WTC11 (cell line): Measurements from ENCODE around the gene HSD11B1L. TPM values are rescaled to one million over a fixed set of nuclear protein-coding genes. Genes with fewer than 3 reads are reported as not detected.

Experiments
- ATAC-seq: fragments of 200-7000 bp; cut with Tn5 transposase; 2 replicates; pipeline ENCODE4 v1.10.0; 2021; ENCODE audit warnings: mild to moderate bottlenecking, moderate library complexity
- CTCF ChIA-PET: fragments of 300-600 bp; sonication (Branson Sonifier 250); formaldehyde crosslinking; loops from one replicate; lab custom pipeline; 2021; ENCODE audit warnings: antibody characterized with exemption; lab: Charles Lee
- POLR2A ChIA-PET: fragments of 350-600 bp; sonication (Branson Sonifier 250); formaldehyde crosslinking; loops from one replicate; lab custom pipeline; 2021; ENCODE audit warnings: antibody characterized with exemption; lab: Charles Lee
- DNase-seq: peaks from one replicate; pipeline ENCODE4 v3.0.0; 2021; ENCODE audit warnings: low spot score
- H3K27ac Mint-ChIP-seq: 2 replicates; pipeline ENCODE4 v1.8.0; 2021; ENCODE audit warnings: mixed read lengths
- H3K27me3 Mint-ChIP-seq: 2 replicates; pipeline ENCODE4 v1.8.0; 2021; ENCODE audit warnings: low read depth, mild to moderate bottlenecking, moderate library complexity, mixed read lengths
- H3K36me3 Mint-ChIP-seq: 2 replicates; pipeline ENCODE4 v1.8.0; 2021; ENCODE audit warnings: mixed read lengths
- H3K4me1 Mint-ChIP-seq: 2 replicates; pipeline ENCODE4 v1.8.0; 2022; ENCODE audit warnings: mixed read lengths
- H3K4me3 Mint-ChIP-seq: 2 replicates; pipeline ENCODE4 v1.8.0; 2021; ENCODE audit warnings: mild to moderate bottlenecking, moderate library complexity, mixed read lengths
- H3K9me3 Mint-ChIP-seq: 2 replicates; pipeline ENCODE4 v1.8.0; 2021; ENCODE audit warnings: mixed read lengths
- ATF1 ChIP-seq: sonication (generic); formaldehyde crosslinking; IDR thresholded peaks from 2 replicates; pipeline ENCODE4 v1.8.1; 2023; ENCODE audit warnings: mild to moderate bottlenecking, moderate library complexity, missing genetic modification reagents
- CDX4 ChIP-seq: fragments of 250-450 bp; sonication (Bioruptor Pico); IDR thresholded peaks from 2 replicates; pipeline ENCODE4 v1.9.0; 2021; ENCODE audit warnings: moderate library complexity, mild to moderate bottlenecking, inconsistent platforms, borderline replicate concordance
- CREM ChIP-seq: sonication (generic); formaldehyde crosslinking; IDR thresholded peaks from 2 replicates; pipeline ENCODE4 v1.8.1; 2022; ENCODE audit warnings: mild to moderate bottlenecking, missing genetic modification reagents, moderate library complexity
- E2F5 ChIP-seq: sonication (generic); formaldehyde crosslinking; IDR thresholded peaks from 2 replicates; pipeline ENCODE4 v1.8.1; 2022; ENCODE audit warnings: mild to moderate bottlenecking, moderate library complexity, missing genetic modification reagents
- ELF4 ChIP-seq: sonication (generic); formaldehyde crosslinking; IDR thresholded peaks from 2 replicates; pipeline ENCODE4 v1.8.1; 2022; ENCODE audit warnings: low read depth, mild to moderate bottlenecking, moderate library complexity, missing genetic modification reagents
- ERG ChIP-seq: fragments of 250-450 bp; sonication (Bioruptor Pico); IDR thresholded peaks from 2 replicates; pipeline ENCODE4 v1.8.0; 2021; ENCODE audit warnings: mild to moderate bottlenecking
- GABPB1 ChIP-seq: sonication (generic); formaldehyde crosslinking; IDR thresholded peaks from 2 replicates; pipeline ENCODE4 v1.8.1; 2023; ENCODE audit warnings: mild to moderate bottlenecking, missing genetic modification reagents
- MYBL2 ChIP-seq: sonication (generic); formaldehyde crosslinking; IDR thresholded peaks from 2 replicates; pipeline ENCODE4 v1.8.1; 2023; ENCODE audit warnings: mild to moderate bottlenecking, moderate library complexity, missing genetic modification reagents
- PRRX2 ChIP-seq: fragments of 250-450 bp; sonication (Bioruptor Pico); IDR thresholded peaks from 2 replicates; pipeline ENCODE4 v1.8.0; 2021; ENCODE audit warnings: mild to moderate bottlenecking
- SP1 ChIP-seq: sonication (generic); formaldehyde crosslinking; conservative IDR thresholded peaks from 2 replicates; pipeline ENCODE4 v1.8.1; 2022; ENCODE audit warnings: missing genetic modification reagents
- TCF7 ChIP-seq: sonication (generic); formaldehyde crosslinking; IDR thresholded peaks from 2 replicates; pipeline ENCODE4 v1.8.0; 2022; ENCODE audit warnings: mild to moderate bottlenecking, low read depth, missing genetic modification reagents, moderate library complexity
- TEAD1 ChIP-seq: sonication (generic); formaldehyde crosslinking; IDR thresholded peaks from 2 replicates; pipeline ENCODE4 v1.8.0; 2022; ENCODE audit warnings: mild to moderate bottlenecking, missing genetic modification reagents
- TEAD4 ChIP-seq: sonication (generic); formaldehyde crosslinking; IDR thresholded peaks from 2 replicates; pipeline ENCODE4 v1.8.0; 2022; ENCODE audit warnings: mild to moderate bottlenecking, missing genetic modification reagents
- ZNF232 ChIP-seq: sonication (generic); formaldehyde crosslinking; IDR thresholded peaks from 2 replicates; pipeline ENCODE4 v1.8.0; 2022; ENCODE audit warnings: mild to moderate bottlenecking, missing genetic modification reagents
- ZNF263 ChIP-seq: sonication (generic); formaldehyde crosslinking; IDR thresholded peaks from 2 replicates; pipeline ENCODE4 v1.8.1; 2022; ENCODE audit warnings: low read depth, mild to moderate bottlenecking, moderate library complexity, missing genetic modification reagents
- ZNF396 ChIP-seq: fragments of 250-450 bp; sonication (Bioruptor Pico); IDR thresholded peaks from 2 replicates; pipeline ENCODE4 v1.8.0; 2021; ENCODE audit warnings: mild to moderate bottlenecking, moderate library complexity, borderline replicate concordance
- ZNF416 ChIP-seq: fragments of 250-450 bp; sonication (Bioruptor Pico); IDR thresholded peaks from 2 replicates; pipeline ENCODE4 v1.9.0; 2021; ENCODE audit warnings: mild to moderate bottlenecking, inconsistent platforms
- ZNF423 ChIP-seq: fragments of 250-450 bp; sonication (Bioruptor Pico); IDR thresholded peaks from 2 replicates; pipeline ENCODE4 v2.1.2; 2022; ENCODE audit warnings: mild to moderate bottlenecking, moderate library complexity
- total RNA-seq: library from RNA; stranded (reverse); gene quantifications from 3 replicates; pipeline ENCODE4 v1.2.3, GENCODE V29; 2021
- TF ChIP-seq, protein P1 (sequence below): sonication (generic); formaldehyde crosslinking; IDR thresholded peaks from 2 replicates; pipeline ENCODE4 v1.8.1; 2023; ENCODE audit warnings: mild to moderate bottlenecking, missing genetic modification reagents, moderate library complexity
- TF ChIP-seq, protein P2 (sequence below): fragments of 200-600 bp; IDR thresholded peaks from 2 replicates; pipeline ENCODE4 v1.8.0; 2022; ENCODE audit warnings: antibody characterized with exemption
- TF ChIP-seq, protein P3 (sequence below): sonication (generic); formaldehyde crosslinking; IDR thresholded peaks from 2 replicates; pipeline ENCODE4 v1.8.1; 2023; ENCODE audit warnings: mild to moderate bottlenecking, moderate library complexity, missing genetic modification reagents
- TF ChIP-seq, protein P4 (sequence below): fragments of 250-450 bp; sonication (Bioruptor Pico); IDR thresholded peaks from 2 replicates; pipeline ENCODE4 v1.9.0; 2021; ENCODE audit warnings: mild to moderate bottlenecking
- TF ChIP-seq, protein P5 (sequence below): sonication (generic); formaldehyde crosslinking; IDR thresholded peaks from 2 replicates; pipeline ENCODE4 v1.8.1; 2023; ENCODE audit warnings: mild to moderate bottlenecking, missing genetic modification reagents

Gene HSD11B1L
- total RNA-seq, 1 experiment from 2014 or later = 11.8 TPM

GRCh38 chr19:5645409-5645808, 35.4 kb upstream of the HSD11B1L start (continued):
- TF ChIP-seq CDX4 (CRISPR knock-in tag) (no peak), TEAD1 (CRISPR knock-in tag) (no peak), ZNF396 (CRISPR knock-in tag) (no peak)
- TF ChIP-seq, protein P1, sequence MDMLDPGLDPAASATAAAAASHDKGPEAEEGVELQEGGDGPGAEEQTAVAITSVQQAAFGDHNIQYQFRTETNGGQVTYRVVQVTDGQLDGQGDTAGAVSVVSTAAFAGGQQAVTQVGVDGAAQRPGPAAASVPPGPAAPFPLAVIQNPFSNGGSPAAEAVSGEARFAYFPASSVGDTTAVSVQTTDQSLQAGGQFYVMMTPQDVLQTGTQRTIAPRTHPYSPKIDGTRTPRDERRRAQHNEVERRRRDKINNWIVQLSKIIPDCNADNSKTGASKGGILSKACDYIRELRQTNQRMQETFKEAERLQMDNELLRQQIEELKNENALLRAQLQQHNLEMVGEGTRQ = no peak

- no peak for ATAC-seq
- H3K4me1 Mint-ChIP-seq = no peaks in the 10 kb centered on the region
- TF ChIP-seq SP1 (no peak), ZNF232 (no peak), TCF7 (CRISPR knock-in tag) (no peak), ZNF263 (CRISPR knock-in tag) (no peak), ZNF423 (CRISPR knock-in tag) (no peak), ELF4 (CRISPR knock-in tag) (no peak), TEAD4 (no peak), CREM (CRISPR knock-in tag) (no peak), ERG (CRISPR knock-in tag) (no peak), GABPB1 (CRISPR knock-in tag) (no peak)
- TF ChIP-seq, protein P2, sequence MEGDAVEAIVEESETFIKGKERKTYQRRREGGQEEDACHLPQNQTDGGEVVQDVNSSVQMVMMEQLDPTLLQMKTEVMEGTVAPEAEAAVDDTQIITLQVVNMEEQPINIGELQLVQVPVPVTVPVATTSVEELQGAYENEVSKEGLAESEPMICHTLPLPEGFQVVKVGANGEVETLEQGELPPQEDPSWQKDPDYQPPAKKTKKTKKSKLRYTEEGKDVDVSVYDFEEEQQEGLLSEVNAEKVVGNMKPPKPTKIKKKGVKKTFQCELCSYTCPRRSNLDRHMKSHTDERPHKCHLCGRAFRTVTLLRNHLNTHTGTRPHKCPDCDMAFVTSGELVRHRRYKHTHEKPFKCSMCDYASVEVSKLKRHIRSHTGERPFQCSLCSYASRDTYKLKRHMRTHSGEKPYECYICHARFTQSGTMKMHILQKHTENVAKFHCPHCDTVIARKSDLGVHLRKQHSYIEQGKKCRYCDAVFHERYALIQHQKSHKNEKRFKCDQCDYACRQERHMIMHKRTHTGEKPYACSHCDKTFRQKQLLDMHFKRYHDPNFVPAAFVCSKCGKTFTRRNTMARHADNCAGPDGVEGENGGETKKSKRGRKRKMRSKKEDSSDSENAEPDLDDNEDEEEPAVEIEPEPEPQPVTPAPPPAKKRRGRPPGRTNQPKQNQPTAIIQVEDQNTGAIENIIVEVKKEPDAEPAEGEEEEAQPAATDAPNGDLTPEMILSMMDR = no peak
- TF ChIP-seq, protein P3, sequence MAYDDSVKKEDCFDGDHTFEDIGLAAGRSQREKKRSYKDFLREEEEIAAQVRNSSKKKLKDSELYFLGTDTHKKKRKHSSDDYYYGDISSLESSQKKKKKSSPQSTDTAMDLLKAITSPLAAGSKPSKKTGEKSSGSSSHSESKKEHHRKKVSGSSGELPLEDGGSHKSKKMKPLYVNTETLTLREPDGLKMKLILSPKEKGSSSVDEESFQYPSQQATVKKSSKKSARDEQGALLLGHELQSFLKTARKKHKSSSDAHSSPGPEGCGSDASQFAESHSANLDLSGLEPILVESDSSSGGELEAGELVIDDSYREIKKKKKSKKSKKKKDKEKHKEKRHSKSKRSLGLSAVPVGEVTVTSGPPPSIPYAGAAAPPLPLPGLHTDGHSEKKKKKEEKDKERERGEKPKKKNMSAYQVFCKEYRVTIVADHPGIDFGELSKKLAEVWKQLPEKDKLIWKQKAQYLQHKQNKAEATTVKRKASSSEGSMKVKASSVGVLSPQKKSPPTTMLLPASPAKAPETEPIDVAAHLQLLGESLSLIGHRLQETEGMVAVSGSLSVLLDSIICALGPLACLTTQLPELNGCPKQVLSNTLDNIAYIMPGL = no peak
- TF ChIP-seq, all 79 proteins: peak for 0
- Mint-ChIP-seq H3K9me3 (no peaks in the 10 kb centered on the region), H3K27me3 (no peaks in the 10 kb centered on the region), H3K4me3 (no peak overlapping the region), H3K27ac (no peak overlapping the region), H3K36me3 (peaks cover 91% of the 10 kb centered on the region)
- ChIA-PET POLR2A (no interaction called here), CTCF (no interaction called here)
- no peak for DNase-seq
Measured at GRCh38 chr19:5646703-5647102, 34.1 kb upstream of the HSD11B1L start.

- TF ChIP-seq PRRX2 (CRISPR knock-in tag) = no peak
- TF ChIP-seq, protein P4, sequence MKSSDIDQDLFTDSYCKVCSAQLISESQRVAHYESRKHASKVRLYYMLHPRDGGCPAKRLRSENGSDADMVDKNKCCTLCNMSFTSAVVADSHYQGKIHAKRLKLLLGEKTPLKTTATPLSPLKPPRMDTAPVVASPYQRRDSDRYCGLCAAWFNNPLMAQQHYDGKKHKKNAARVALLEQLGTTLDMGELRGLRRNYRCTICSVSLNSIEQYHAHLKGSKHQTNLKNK = no peak
- TF ChIP-seq MYBL2 (CRISPR knock-in tag) = no peak
- no peak for TF ChIP-seq GABPB1 (CRISPR knock-in tag)
- TF ChIP-seq E2F5 (CRISPR knock-in tag) = no peak
- TF ChIP-seq, protein P5, sequence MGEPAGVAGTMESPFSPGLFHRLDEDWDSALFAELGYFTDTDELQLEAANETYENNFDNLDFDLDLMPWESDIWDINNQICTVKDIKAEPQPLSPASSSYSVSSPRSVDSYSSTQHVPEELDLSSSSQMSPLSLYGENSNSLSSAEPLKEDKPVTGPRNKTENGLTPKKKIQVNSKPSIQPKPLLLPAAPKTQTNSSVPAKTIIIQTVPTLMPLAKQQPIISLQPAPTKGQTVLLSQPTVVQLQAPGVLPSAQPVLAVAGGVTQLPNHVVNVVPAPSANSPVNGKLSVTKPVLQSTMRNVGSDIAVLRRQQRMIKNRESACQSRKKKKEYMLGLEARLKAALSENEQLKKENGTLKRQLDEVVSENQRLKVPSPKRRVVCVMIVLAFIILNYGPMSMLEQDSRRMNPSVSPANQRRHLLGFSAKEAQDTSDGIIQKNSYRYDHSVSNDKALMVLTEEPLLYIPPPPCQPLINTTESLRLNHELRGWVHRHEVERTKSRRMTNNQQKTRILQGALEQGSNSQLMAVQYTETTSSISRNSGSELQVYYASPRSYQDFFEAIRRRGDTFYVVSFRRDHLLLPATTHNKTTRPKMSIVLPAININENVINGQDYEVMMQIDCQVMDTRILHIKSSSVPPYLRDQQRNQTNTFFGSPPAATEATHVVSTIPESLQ (CRISPR knock-in tag) = no peak
- TF ChIP-seq ZNF416 (CRISPR knock-in tag) = no peak
- TF ChIP-seq ATF1 (CRISPR knock-in tag) = no peak
- TF ChIP-seq TEAD1 (CRISPR knock-in tag) = no peak
- TF ChIP-seq, all 79 proteins: peak for 0
- no peak for DNase-seq
- no peak for ATAC-seq
- Mint-ChIP-seq H3K9me3 (no peaks in the 10 kb centered on the region), H3K27me3 (no peaks in the 10 kb centered on the region), H3K27ac (no peak overlapping the region), H3K4me3 (no peak overlapping the region), H3K4me1 (no peaks in the 10 kb centered on the region), H3K36me3 (peaks cover 90% of the 10 kb centered on the region)
- POLR2A ChIA-PET = no interaction called here
- CTCF ChIA-PET = no interaction called here
Measured at GRCh38 chr19:5648464-5648863, 32.4 kb upstream of the HSD11B1L start.
